GM12865 (cell line): Measurements from ENCODE around the gene NDOR1.

Experiments used
- DNase-seq: peaks from one replicate; pipeline ENCODE4 v3.0.0; 2010; ENCODE audit warnings: low read depth
- H3K4me3 ChIP-seq: 2 replicates; pipeline ENCODE4 v1.5.1; 2011; ENCODE audit warnings: mild to moderate bottlenecking, low read depth, low read length, control low read depth
- CTCF ChIP-seq: IDR thresholded peaks from 2 replicates; pipeline ENCODE4 v1.5.1; 2011; ENCODE audit warnings: low read length, control low read depth, low read depth, inconsistent platforms; ENCODE audit not compliant: insufficient read depth; ENCODE audit errors: missing control alignments

Gene NDOR1

GRCh38 chr9:137190315-137190856, 15.1 kb upstream of the NDOR1 start:
- no peak for TF ChIP-seq CTCF
- DNase-seq, result no peak
- no peak overlapping the region for H3K4me3 ChIP-seq

DNA sequence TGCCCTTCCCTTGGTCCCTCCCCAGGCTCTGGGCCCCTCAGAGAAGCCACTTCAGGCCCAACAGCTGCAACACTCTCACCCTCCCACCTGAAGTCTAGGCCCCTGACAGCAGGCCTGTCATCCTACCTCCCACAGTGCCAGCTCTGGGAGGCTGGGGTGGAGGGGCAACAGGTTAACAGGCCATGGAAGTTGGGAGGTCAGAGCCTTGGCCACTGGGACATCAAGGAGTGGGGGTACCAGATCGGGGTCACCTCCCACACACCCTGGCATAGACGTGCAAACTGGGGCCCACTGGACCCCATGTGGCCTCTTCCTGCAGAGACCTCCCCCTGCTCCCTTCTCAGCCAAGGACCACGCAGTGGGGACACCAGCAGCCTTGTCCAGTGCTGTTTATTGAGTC, 14.3 kb upstream of the NDOR1 start:
- DNase-seq, result no peak
- TF ChIP-seq CTCF, result no peak
- no peak overlapping the region for H3K4me3 ChIP-seq

- TF ChIP-seq CTCF, result no peak
- no peak overlapping the region for H3K4me3 ChIP-seq
- no peak for DNase-seq
Observed at GRCh38 chr9:137191691-137192447, 13.6 kb upstream of the NDOR1 start.

DNA sequence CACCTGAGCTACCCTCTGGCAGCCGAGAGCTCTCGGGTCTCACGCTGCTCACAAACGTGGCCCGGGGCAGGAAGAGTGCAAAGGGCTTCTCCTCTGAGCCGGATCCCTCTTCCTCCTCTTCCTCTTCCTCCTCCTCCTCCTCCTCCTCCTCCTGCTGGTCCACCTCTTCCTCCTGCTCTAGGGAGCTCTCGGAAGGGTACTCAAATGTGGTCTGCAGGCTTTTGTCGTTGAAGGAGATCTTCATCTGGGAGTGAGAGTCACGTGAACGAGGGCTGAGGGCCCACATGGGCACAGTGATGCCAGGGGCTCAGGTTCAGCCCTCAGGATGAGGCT, 13.1 kb upstream of the NDOR1 start:
- no peak for TF ChIP-seq CTCF
- no peak for DNase-seq
- H3K4me3 ChIP-seq, result no peak overlapping the region

GRCh38 chr9:137192859-137193258, 12.6 kb upstream of the NDOR1 start:
- no peak for TF ChIP-seq CTCF
- DNase-seq, result no peak
- H3K4me3 ChIP-seq, result no peak overlapping the region

GRCh38 chr9:137193771-137194170, 11.7 kb upstream of the NDOR1 start:
- no peak for TF ChIP-seq CTCF
- H3K4me3 ChIP-seq, result no peak overlapping the region
- no peak for DNase-seq

GRCh38 chr9:137194388-137194787, 11.1 kb upstream of the NDOR1 start:
- TF ChIP-seq CTCF, result no peak
- no peak for DNase-seq
- no peak overlapping the region for H3K4me3 ChIP-seq
